Transverse colon (tissue), 3 donors: Measurements from ENCODE around the gene MGMT.

Source experiments
- CTCF ChIP-seq, 5 experiments: fragments of 200-600 bp in 3 of 5; fragments of 450-650 bp in 2 of 5; sonication (generic) in 3 of 5; IDR thresholded peaks; 1 replicate in 2 of 5; 2 replicates in 3 of 5; pipeline ENCODE4 v1.5.1; 2016 to 2017; ENCODE audit warnings: antibody characterized with exemption in 5 of 5, inconsistent platforms in 3 of 5, mild to moderate bottlenecking in 2 of 5, moderate library complexity in 1 of 5
- EP300 ChIP-seq: sonication (generic); formaldehyde crosslinking; IDR thresholded peaks from one replicate; pipeline ENCODE4 v1.6.1; 2017; ENCODE audit warnings: antibody characterized with exemption, low read depth
- POLR2A ChIP-seq: fragments of 450-650 bp; IDR thresholded peaks from one replicate; pipeline ENCODE4 v1.6.1; 2016; ENCODE audit warnings: antibody characterized with exemption, mild to moderate bottlenecking, moderate library complexity

GRCh38 chr10:129727495-129727894 is 260.5 kb downstream of the MGMT start:
- TF ChIP-seq CTCF (IDR thresholded peaks at IDR 0.05) = no peak
- TF ChIP-seq EP300 = no peak
- no peak for TF ChIP-seq POLR2A
